HEK293T (cell line): ENCODE measurements around the gene SAYSD1.

Experiments
- CTCF ChIA-PET: fragments of 350-600 bp; formaldehyde crosslinking; extraction: SDS; loops from one replicate; lab custom pipeline; 2021; ENCODE audit warnings: antibody characterized with exemption, inconsistent platforms; lab: Yijun Ruan, JAX
- POLR2A ChIA-PET: fragments of 350-600 bp; formaldehyde crosslinking; extraction: SDS; loops from one replicate; lab custom pipeline; 2020; ENCODE audit warnings: antibody characterized with exemption, inconsistent platforms; lab: Yijun Ruan, JAX
- DNase-seq: peaks from one replicate; pipeline ENCODE4 v3.0.0; 2012; ENCODE audit warnings: mixed read lengths; ENCODE audit errors: extremely low spot score
- ARNT ChIP-seq: fragments of 450-650 bp; IDR thresholded peaks from 2 replicates; pipeline ENCODE4 v1.6.1; 2017; ENCODE audit warnings: mild to moderate bottlenecking
- BHLHE40 ChIP-seq: fragments of 450-650 bp; IDR thresholded peaks from 2 replicates; pipeline ENCODE4 v1.6.1; 2016; ENCODE audit warnings: mild to moderate bottlenecking, moderate library complexity, borderline replicate concordance
- CTBP1 ChIP-seq: fragments of 450-650 bp; IDR thresholded peaks from 2 replicates; pipeline ENCODE4 v1.6.1; 2016; ENCODE audit warnings: borderline replicate concordance
- ELF4 ChIP-seq: fragments of 450-650 bp; IDR thresholded peaks from 2 replicates; pipeline ENCODE4 v1.6.1; 2017; ENCODE audit warnings: antibody characterized with exemption
- FOXA1 ChIP-seq: fragments of 450-650 bp; IDR thresholded peaks from 2 replicates; pipeline ENCODE4 v1.6.1; 2016; ENCODE audit warnings: mild to moderate bottlenecking
- FOXK2 ChIP-seq: fragments of 450-650 bp; IDR thresholded peaks from 2 replicates; pipeline ENCODE4 v1.6.1; 2016; ENCODE audit warnings: mild to moderate bottlenecking
- FOXM1 ChIP-seq: fragments of 450-650 bp; IDR thresholded peaks from 2 replicates; pipeline ENCODE4 v1.6.1; 2017; ENCODE audit warnings: mild to moderate bottlenecking, borderline replicate concordance
- HDGF ChIP-seq: fragments of 450-650 bp; IDR thresholded peaks from 2 replicates; pipeline ENCODE4 v1.6.1; 2017; ENCODE audit warnings: antibody characterized with exemption, borderline replicate concordance
- L3MBTL2 ChIP-seq: fragments of 450-650 bp; conservative IDR thresholded peaks from 2 replicates; pipeline ENCODE4 v1.6.1; 2016; ENCODE audit warnings: mild to moderate bottlenecking
- LEF1 ChIP-seq: fragments of 450-650 bp; IDR thresholded peaks from 2 replicates; pipeline ENCODE4 v1.6.1; 2017; ENCODE audit warnings: mild to moderate bottlenecking, borderline replicate concordance
- NFRKB ChIP-seq: fragments of 450-650 bp; IDR thresholded peaks from 2 replicates; pipeline ENCODE4 v1.6.1; 2016; ENCODE audit warnings: mild to moderate bottlenecking, moderate library complexity
- SP1 ChIP-seq: fragments of 450-650 bp; IDR thresholded peaks from 2 replicates; pipeline ENCODE4 v1.6.1; 2017
- SUZ12 ChIP-seq: fragments of 450-650 bp; IDR thresholded peaks from 2 replicates; pipeline ENCODE4 v1.6.1; 2016; ENCODE audit warnings: mild to moderate bottlenecking
- TARDBP ChIP-seq: fragments of 450-650 bp; IDR thresholded peaks from 2 replicates; pipeline ENCODE4 v1.6.1; 2016
- ZNF384 ChIP-seq: fragments of 450-650 bp; IDR thresholded peaks from 2 replicates; pipeline ENCODE4 v1.6.1; 2016
- TF ChIP-seq, protein P1 (sequence below): fragments of 450-650 bp; IDR thresholded peaks from 2 replicates; pipeline ENCODE4 v1.6.1; 2016

The SAYSD1 gene, protein sequence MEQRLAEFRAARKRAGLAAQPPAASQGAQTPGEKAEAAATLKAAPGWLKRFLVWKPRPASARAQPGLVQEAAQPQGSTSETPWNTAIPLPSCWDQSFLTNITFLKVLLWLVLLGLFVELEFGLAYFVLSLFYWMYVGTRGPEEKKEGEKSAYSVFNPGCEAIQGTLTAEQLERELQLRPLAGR

GRCh38 chr6:39114704-39115599 lies at the start of gene SAYSD1:
SAYSD1 (minus strand) TSS chr6:39115186; CDS start chr6:39115089, 97 bp downstream.
- POLR2A ChIA-PET: interaction anchor here (0.9 to 2.2 kb wide), 13 partner anchors 9 to 174 kb away, joined by 3 to 14 read pairs (median 4); no protein-coding TSS in a partner anchor
- TF ChIP-seq TARDBP: no peak
- no peak for TF ChIP-seq BHLHE40
- peak; percentile 97 for TF ChIP-seq L3MBTL2
- peak; percentile 34; the same call in 1 of the 2 replicates for TF ChIP-seq ELF4
- TF ChIP-seq, protein P1, sequence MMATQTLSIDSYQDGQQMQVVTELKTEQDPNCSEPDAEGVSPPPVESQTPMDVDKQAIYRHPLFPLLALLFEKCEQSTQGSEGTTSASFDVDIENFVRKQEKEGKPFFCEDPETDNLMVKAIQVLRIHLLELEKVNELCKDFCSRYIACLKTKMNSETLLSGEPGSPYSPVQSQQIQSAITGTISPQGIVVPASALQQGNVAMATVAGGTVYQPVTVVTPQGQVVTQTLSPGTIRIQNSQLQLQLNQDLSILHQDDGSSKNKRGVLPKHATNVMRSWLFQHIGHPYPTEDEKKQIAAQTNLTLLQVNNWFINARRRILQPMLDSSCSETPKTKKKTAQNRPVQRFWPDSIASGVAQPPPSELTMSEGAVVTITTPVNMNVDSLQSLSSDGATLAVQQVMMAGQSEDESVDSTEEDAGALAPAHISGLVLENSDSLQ: peak; percentile 65
- TF ChIP-seq FOXA1: no peak

GRCh38 chr6:39157511-39157910 lies 42.5 kb upstream of the SAYSD1 start:
- POLR2A ChIA-PET: no interaction called here
- TF ChIP-seq LEF1 (no peak), SUZ12 (no peak), SP1 (no peak), L3MBTL2 (no peak), FOXM1 (no peak), CTBP1 (no peak), ARNT (no peak)
- CTCF ChIA-PET: interaction anchor here (1.0 to 1.5 kb wide), 2 partner anchors 9 to 145 kb away, joined by 3 to 8 read pairs; no protein-coding TSS in a partner anchor
- no peak for DNase-seq

More at GRCh38 chr6:39114704-39115599, at the start of gene SAYSD1:
- CTCF ChIA-PET: interaction anchor here (0.7 to 2.0 kb wide), 2 partner anchors 13 to 113 kb away, joined by 3 to 7 read pairs; no protein-coding TSS in a partner anchor
- peak; percentile 96 for DNase-seq

DNA sequence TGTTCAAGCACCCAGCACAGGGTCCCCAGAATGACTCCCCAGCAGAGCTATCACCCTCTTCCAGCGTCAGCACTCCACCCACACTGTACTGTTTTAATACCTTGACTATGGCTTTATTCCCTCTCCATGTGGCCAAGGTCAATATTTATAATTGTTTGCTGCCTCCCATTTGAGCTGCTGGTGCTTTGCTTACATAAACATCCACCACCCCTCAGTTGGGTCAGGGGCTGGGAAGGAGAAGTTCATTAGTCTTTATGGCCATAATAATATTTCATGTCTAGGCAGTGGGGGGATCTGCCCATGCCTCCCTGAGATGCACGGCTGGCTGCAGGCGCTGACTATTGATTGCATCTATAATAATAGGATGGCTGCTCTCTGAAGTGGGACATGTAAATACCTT lies 41.8 kb upstream of the SAYSD1 start:
- ChIA-PET CTCF (interaction anchor here (0.8 to 1.5 kb wide), 2 partner anchors 11 to 146 kb away, joined by 4 to 8 read pairs; no protein-coding TSS in a partner anchor), POLR2A (no interaction called here)
- TF ChIP-seq ZNF384 (no peak), NFRKB (no peak), FOXA1 (no peak), L3MBTL2 (no peak), BHLHE40 (no peak), ARNT (no peak), ELF4 (no peak), HDGF (no peak), SUZ12 (no peak), SP1 (no peak), CTBP1 (no peak), FOXK2 (no peak), LEF1 (no peak), TARDBP (no peak), FOXM1 (no peak)
- TF ChIP-seq, protein P1: no peak
- DNase-seq: no peak

- TF ChIP-seq, protein P1: no peak
- TF ChIP-seq CTBP1: no peak
- TF ChIP-seq FOXA1: no peak
- no peak for TF ChIP-seq LEF1
- TF ChIP-seq NFRKB: no peak
- no peak for TF ChIP-seq SUZ12
- no peak for TF ChIP-seq FOXM1
- no peak for DNase-seq
- CTCF ChIA-PET: no interaction called here
- POLR2A ChIA-PET: no interaction called here
These were observed 39.7 kb upstream of the SAYSD1 start for GRCh38 chr6:39154705-39155104.

- no peak for DNase-seq
- CTCF ChIA-PET: no interaction called here
- TF ChIP-seq LEF1: no peak
- TF ChIP-seq SP1: no peak
- TF ChIP-seq, protein P1: no peak
- POLR2A ChIA-PET: no interaction called here
These were observed 38.9 kb upstream of the SAYSD1 start for GRCh38 chr6:39153766-39154397.
